HG02623 (cell line): Measurements from ENCODE around the gene ANXA3.
"Not testable (repeated sequence)": the region's sequence is repeated elsewhere in the genome, so short reads cannot be mapped to it uniquely, and the experiment has no call there.

Source experiments
- ATAC-seq: cut with Tn5 transposase; IDR thresholded peaks from one replicate; pipeline ENCODE4 v1.9.1; 2021; ENCODE audit warnings: moderate library complexity; ENCODE audit not compliant: unreplicated experiment

Gene ANXA3

GRCh38 chr4:78569306-78569821, 17.8 kb downstream of the ANXA3 start:
- ATAC-seq: no peak

DNA sequence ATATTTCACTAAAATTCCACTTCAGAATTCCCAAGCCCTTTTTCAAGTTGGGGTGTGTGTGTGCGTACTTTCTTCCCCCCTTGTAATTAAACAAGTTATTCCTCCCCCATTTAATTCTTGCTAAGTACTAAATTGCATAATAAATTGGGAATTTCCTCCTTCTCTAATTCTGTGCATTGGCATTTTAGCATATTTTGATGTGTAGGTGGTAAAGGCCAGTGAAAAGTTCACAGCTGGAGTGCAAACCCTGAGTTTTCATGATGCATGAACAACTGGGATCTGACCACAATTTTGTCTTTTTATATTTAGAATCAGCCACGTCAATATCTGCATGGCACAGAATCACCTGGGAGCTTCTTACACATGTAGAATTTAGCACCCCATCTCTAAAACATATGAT, 18.5 kb downstream of the ANXA3 start:
- ATAC-seq: no peak

DNA sequence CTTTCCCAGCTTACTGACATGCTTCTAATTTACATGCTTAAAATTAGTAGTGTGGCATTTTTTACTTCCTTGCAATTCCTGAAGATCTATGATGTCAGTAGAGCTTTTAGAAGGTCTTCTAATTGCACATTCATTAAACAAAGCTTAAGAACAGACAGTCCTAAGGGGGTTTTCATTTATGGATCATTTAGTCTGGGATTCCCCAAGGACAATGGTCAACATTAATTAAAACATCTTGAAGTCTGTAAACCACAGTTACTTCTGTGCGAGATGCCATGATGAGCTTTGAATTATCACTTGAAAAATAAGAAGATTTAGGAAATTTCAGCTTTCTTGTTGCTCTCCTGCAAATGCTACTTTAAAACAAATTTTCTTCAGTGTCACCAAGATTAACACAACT, 20.2 kb downstream of the ANXA3 start:
- no peak for ATAC-seq

GRCh38 chr4:78578674-78579425, 27.3 kb downstream of the ANXA3 start:
- no peak for ATAC-seq

DNA sequence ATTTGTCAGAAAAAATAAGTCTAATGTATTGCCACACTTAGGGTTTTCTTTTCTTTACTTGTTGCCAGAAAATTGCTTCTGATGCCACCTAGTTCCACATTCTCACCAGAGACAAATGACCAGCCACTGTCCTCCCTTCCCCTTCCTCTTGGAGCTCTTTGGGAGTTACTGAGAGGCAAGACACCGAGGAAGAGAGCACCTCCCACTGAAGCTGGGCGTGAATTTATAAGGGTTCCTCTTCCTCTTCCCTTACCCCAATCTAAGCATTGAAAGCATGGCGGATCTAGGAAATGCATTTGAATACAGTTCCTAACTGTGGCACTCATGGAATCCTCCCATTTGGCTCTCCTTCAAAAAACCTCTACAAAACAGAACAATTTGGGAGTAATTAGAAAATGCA, 30.0 kb downstream of the ANXA3 start:
- ATAC-seq: no peak

DNA sequence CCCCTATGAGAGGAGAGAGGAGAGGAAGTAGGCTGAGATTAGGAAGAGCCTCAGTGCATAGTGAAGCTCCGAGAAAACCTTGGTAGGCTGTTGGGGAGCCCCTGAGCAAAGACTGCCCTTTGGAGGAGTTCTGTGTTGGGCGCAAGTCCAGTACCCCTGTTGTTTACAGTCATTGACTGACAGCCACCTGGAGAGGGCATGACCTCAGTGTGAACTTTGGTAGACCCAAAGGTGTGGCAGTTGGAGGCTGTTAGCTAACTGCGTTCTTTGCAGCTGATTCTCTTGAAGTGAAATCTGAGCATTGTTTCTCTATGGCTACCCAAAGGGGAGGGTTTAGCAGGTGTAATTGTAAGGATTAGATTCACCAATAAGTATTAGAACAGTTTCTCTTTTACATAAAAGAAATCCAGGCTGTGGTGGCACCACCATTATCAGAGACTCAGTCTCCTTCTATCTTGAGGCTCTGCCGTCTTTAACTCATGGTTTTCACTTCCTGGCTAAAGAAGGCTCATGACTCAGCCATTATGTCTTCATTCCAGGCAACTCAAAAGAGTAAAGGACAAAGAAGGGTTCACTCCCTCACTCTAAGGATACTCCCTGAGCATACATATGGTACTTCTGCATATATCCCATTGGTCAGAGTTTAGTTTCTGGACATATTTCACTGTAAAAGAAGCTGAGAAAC, 33.4 kb downstream of the ANXA3 start:
- no peak for ATAC-seq

GRCh38 chr4:78585633-78586032, 34.1 kb downstream of the ANXA3 start:
- ATAC-seq: no peak

DNA sequence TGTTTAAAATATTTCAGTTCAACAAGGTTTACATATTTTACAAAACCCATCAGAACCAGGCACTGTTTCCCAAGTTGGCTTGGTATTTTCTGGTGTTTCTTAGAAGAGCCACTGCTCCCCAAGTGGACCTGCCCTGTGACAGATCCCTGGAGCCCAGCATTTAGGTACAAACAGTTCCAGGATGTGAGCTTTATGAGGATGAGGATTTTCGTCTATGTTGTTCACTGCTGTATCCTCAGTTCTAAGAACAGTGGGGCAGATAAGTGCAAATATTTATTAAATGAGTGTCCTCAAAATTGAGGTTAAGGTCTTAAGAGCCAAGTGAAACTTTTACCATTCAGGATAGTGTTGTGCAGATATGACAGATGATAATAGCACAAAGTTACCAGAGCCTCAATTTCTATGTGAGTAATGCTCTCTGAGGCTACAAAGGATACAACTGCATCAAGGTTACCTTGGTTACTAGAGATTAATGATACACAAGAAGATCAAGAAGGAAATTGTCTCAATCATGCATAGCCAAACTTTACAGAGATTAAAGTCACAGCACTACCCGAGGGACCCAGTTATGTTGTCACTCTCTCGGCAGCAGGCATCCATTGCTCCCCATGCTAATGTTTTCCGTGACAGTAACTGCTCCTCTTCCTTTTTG, 37.5 kb downstream of the ANXA3 start:
- no peak for ATAC-seq

DNA sequence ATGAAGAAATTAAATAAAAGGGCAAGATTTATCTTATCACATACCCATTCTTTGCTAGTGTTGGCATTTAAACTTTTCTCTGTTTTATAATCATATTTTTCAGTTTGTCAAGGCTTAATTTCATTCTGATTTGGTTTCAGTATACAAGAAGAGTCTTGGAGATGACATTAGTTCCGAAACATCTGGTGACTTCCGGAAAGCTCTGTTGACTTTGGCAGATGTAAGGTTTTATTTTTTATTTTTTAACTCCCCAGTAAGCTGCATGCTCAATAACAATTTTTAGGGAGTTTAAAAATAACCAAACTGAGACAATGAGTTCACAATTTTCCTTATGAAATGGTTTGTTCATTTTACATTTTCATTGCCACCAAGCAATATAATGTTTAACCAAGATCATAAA, 39.8 kb downstream of the ANXA3 start:
- ATAC-seq: no peak

- no peak for ATAC-seq
These were observed 40.7 kb downstream of the ANXA3 start for GRCh38 chr4:78592088-78592783.

DNA sequence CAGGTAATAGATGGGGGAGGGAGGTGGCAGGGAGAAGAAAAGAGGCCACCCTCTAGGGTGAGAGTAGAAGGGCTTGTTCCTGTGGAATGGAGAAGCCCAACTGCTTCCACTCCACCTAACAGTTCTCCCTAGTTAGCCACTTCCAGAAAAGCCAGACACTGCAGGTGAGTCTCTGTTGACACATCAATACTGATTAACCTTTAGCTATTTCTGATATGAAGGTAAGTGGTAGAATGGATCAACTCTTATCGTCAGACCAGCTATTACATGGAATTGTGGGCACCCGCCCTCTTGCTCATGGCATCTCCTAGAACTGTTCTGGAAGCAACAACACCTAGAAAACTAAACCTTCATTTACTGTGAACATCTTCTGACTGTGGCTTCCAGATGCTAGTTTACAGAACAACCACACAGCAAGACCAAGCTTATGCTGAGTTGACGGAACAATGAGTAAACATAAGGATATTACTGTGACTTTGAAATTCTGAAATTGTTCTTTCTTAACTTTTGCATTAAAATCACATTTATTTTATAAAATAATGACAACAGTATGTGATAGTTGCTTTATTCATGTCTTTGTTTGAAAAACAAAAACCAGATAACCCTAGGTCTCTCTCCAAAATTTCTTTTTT, 44.7 kb downstream of the ANXA3 start:
- ATAC-seq: no peak

GRCh38 chr4:78598431-78598830, 46.9 kb downstream of the ANXA3 start:
- not testable (repeated sequence) for ATAC-seq

DNA sequence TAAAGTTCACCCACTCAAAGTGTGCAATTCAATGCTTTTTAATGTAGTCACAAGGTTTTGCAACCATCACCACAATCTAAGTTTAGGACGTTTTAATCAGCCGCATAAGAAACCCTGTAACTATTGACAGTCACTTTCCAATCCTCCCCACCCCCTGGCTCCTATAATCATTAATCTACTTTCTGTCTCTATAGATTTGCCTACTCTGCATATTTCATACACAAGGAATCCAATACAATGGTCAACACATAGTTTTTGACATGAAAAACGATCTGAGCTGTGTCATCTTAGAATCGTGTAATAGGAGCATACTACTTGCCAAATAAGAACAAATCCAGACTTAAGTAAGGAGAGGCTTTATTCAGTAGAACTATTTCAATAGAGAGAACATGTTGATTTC, 47.6 kb downstream of the ANXA3 start:
- no peak for ATAC-seq

GRCh38 chr4:78599931-78600375, 48.4 kb downstream of the ANXA3 start:
- ATAC-seq: no peak

GRCh38 chr4:78601013-78601412, 49.4 kb downstream of the ANXA3 start:
- peak; percentile 73 for ATAC-seq

- no peak for ATAC-seq
These were observed 50.8 kb downstream of the ANXA3 start for GRCh38 chr4:78602334-78602733.

- ATAC-seq: no peak
These were observed 51.8 kb downstream of the ANXA3 start for GRCh38 chr4:78603384-78603783.

DNA sequence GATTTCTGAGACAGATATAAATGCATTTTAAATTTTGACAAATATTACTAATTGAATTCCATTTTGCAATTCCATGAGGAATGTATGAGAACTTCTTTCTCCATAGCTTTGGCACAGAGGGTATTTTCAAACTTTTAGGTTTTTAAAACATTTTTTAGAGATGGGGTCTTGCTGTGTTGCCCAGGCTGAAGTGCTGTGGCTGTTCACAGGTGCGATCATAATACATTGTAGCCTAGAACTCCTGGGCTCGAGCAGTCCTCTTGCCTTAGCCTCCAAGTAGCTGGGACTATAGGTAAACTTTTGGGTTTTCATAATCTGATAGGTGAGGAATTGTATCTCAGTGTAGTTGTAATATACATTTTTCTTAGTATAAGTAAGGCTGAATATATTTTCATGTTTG, 53.4 kb downstream of the ANXA3 start:
- no peak for ATAC-seq

- no peak for ATAC-seq
These were observed 54.5 kb downstream of the ANXA3 start for GRCh38 chr4:78606035-78606434.

DNA sequence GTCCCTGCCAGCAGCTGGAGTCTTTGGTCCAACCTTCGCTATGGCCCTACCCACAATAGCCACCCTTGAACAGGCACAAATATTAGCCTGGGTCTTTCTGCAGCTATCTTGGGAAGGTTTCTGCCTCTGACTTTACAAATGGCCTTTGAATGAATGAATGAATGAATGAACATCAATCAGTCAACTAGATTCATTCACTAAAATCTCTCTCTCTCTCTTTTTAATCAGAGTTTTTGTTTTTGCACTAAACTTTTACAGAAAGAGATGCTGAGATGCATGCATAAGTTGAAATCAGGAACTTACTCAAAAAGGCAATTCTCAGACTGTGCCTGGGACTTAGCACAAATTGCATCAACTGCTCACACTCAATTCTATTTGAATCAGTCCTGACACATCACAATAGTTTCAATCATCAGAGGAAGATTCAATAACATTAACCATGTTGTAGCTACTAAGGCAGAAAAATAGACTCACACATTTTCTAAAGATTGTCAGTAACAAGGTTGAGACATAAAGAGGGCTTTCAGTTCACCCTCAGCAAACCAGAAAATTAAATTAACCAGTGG, 55.0 kb downstream of the ANXA3 start:
- no peak for ATAC-seq
